Nephron progenitor cell (in vitro differentiated cells): ENCODE results near the gene IGSF6.

ENCODE experiments used
- DNase-seq: peaks from one replicate; pipeline ENCODE4 v3.0.0; 2021
- H3K27ac Mint-ChIP-seq: 2 replicates; pipeline ENCODE4 v1.8.0; 2021; ENCODE audit warnings: mild to moderate bottlenecking, moderate library complexity, mixed read lengths
- H3K27me3 Mint-ChIP-seq: 2 replicates; pipeline ENCODE4 v1.8.0; 2021; ENCODE audit warnings: mild to moderate bottlenecking, low read depth, mixed read lengths; ENCODE audit not compliant: poor library complexity
- H3K36me3 Mint-ChIP-seq: 2 replicates; pipeline ENCODE4 v1.8.0; 2021; ENCODE audit warnings: low read depth, mixed read lengths
- H3K4me1 Mint-ChIP-seq: 2 replicates; pipeline ENCODE4 v1.8.0; 2021; ENCODE audit warnings: mixed read lengths
- H3K4me3 Mint-ChIP-seq: 2 replicates; pipeline ENCODE4 v1.8.0; 2021; ENCODE audit warnings: mild to moderate bottlenecking, moderate library complexity, mixed read lengths
- H3K9me3 Mint-ChIP-seq: 2 replicates; pipeline ENCODE4 v1.8.0; 2021; ENCODE audit warnings: mild to moderate bottlenecking, moderate library complexity, mixed read lengths
- CTCF ChIP-seq: fragments of 200-600 bp; sonication (generic); IDR thresholded peaks from 2 replicates; pipeline ENCODE4 v1.5.0; 2021; ENCODE audit warnings: antibody characterized with exemption

IGSF6 gene

GRCh38 chr16:21619765-21620425 lies 32.5 kb downstream of the IGSF6 start:
- Mint-ChIP-seq H3K27ac (peak overlapping the region; percentile 28), H3K9me3 (no peaks in the 10 kb centered on the region), H3K36me3 (peaks cover 66% of the 10 kb centered on the region), H3K4me1 (peaks cover 8% of the 10 kb centered on the region), H3K4me3 (no peak overlapping the region), H3K27me3 (no peaks in the 10 kb centered on the region)
- DNase-seq: no peak
- no peak for TF ChIP-seq CTCF

GRCh38 chr16:21618281-21618680 lies 34.1 kb downstream of the IGSF6 start:
- no peak for DNase-seq
- TF ChIP-seq CTCF: no peak
- Mint-ChIP-seq H3K36me3 (peaks cover 63% of the 10 kb centered on the region), H3K9me3 (no peaks in the 10 kb centered on the region), H3K27me3 (no peaks in the 10 kb centered on the region), H3K4me3 (no peak overlapping the region), H3K4me1 (peaks cover 8% of the 10 kb centered on the region), H3K27ac (peak overlapping the region; percentile 41)

- Mint-ChIP-seq H3K27me3 (no peaks in the 10 kb centered on the region), H3K27ac (no peak overlapping the region), H3K4me1 (peaks cover 8% of the 10 kb centered on the region), H3K36me3 (peaks cover 61% of the 10 kb centered on the region), H3K4me3 (no peak overlapping the region), H3K9me3 (no peaks in the 10 kb centered on the region)
- TF ChIP-seq CTCF: no peak
- DNase-seq: no peak
Measured at GRCh38 chr16:21617607-21618006, 34.8 kb downstream of the IGSF6 start.

GRCh38 chr16:21614896-21615295 lies 37.5 kb downstream of the IGSF6 start:
- peaks cover 49% of the 10 kb centered on the region for H3K36me3 Mint-ChIP-seq

GRCh38 chr16:21613781-21614180 lies 38.6 kb downstream of the IGSF6 start:
- no peak overlapping the region for H3K27ac Mint-ChIP-seq
- H3K9me3 Mint-ChIP-seq: no peaks in the 10 kb centered on the region
- no peaks in the 10 kb centered on the region for H3K27me3 Mint-ChIP-seq
- DNase-seq: no peak
- peaks cover 29% of the 10 kb centered on the region for H3K4me1 Mint-ChIP-seq
- H3K36me3 Mint-ChIP-seq: peaks cover 47% of the 10 kb centered on the region
- H3K4me3 Mint-ChIP-seq: no peak overlapping the region
- no peak for TF ChIP-seq CTCF

More at GRCh38 chr16:21614896-21615295, 37.5 kb downstream of the IGSF6 start:
- no peak overlapping the region for H3K4me3 Mint-ChIP-seq
- H3K4me1 Mint-ChIP-seq: peaks cover 24% of the 10 kb centered on the region
- TF ChIP-seq CTCF: no peak
- DNase-seq: no peak
- H3K27me3 Mint-ChIP-seq: no peaks in the 10 kb centered on the region
- H3K9me3 Mint-ChIP-seq: no peaks in the 10 kb centered on the region
- H3K27ac Mint-ChIP-seq: no peak overlapping the region

- H3K36me3 Mint-ChIP-seq: peaks cover 44% of the 10 kb centered on the region
- H3K4me1 Mint-ChIP-seq: peaks cover 32% of the 10 kb centered on the region
Measured at GRCh38 chr16:21613361-21613760, 39.0 kb downstream of the IGSF6 start.

More at GRCh38 chr16:21613361-21613760, 39.0 kb downstream of the IGSF6 start:
- no peak for TF ChIP-seq CTCF
- DNase-seq: no peak
- no peak overlapping the region for H3K27ac Mint-ChIP-seq
- no peak overlapping the region for H3K4me3 Mint-ChIP-seq
- no peaks in the 10 kb centered on the region for H3K27me3 Mint-ChIP-seq
- H3K9me3 Mint-ChIP-seq: no peaks in the 10 kb centered on the region
